Measurements from ENCODE around the gene LGI1. TPM values are rescaled to one million over a fixed set of nuclear protein-coding genes. Genes with fewer than 3 reads are reported as not detected.

The LGI1 gene
- total and polyA plus RNA-seq, 2 donors from 2014 or later: not detected

DNA sequence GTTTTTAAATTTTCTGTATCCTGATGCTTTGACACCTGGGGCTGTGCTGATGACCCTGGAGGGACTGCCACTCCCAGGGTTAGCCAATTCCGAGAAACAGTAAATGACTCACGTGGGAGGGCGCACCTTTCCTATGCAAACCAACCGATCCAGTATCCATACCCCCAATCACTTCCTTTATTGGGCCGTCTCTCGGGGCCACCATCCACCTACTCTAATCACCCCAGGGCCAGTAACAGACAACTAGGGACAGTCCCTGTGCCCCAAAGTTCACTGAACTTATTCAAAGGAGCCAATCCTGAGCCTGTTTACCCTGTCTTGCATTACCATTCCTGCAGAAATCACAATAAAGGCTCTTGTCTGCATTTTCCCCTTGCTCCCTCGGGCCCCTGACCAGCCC, 6.6 kb upstream of the LGI1 start:
- intact Hi-C loops (cut with DNase I): no loop called here

DNA sequence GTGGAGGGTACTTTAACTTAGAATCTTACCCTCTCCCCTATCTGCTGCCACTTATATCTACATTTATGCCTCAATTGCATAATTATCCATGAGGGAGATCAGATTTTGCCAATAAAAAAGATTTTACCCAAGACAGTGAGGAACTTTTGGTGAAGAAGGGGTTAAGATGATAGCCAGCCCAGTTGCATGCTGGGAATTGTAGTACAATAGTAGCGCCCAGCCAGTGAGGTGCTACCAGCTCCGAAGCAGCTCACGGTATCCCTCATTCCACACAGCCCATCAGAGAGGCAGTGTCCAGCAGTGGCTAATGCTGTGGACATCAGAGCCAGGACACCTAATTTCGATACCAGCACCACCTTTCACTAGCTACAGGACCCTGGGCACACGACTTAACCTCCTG, 5.9 kb upstream of the LGI1 start:
- Histone ChIP-seq H3K36me3 (ENCODE audit: control insufficient read depth in 2 of 3, insufficient read depth in 3 of 3, low read length in 3 of 3) (no peaks in the 10 kb centered on the region), H3K27me3 (ENCODE audit: control insufficient read depth, insufficient read depth, low read length) (no peaks in the 10 kb centered on the region), H3K9me3 (ENCODE audit: control insufficient read depth in 2 of 3, insufficient read depth in 1 of 3, low read length in 3 of 3) (no peaks in the 10 kb centered on the region), H3K9ac (ENCODE audit: low read length in 3 of 3) (no peak overlapping the region), H3K4me3 (ENCODE audit: low read length in 3 of 3) (peak overlapping the region in 2 of 3 donors; percentile 35 to 44), H3K27ac (ENCODE audit: low read depth in 2 of 2, low read length in 2 of 2) (no peak overlapping the region), H3K4me1 (ENCODE audit: control insufficient read depth in 2 of 3, insufficient read depth in 2 of 3, low read depth in 1 of 3, low read length in 3 of 3) (no peaks in the 10 kb centered on the region)
- peak in 3 of 5 donors; percentile 31 to 52 (median 52) for DNase-seq
- TF ChIP-seq, protein P1, sequence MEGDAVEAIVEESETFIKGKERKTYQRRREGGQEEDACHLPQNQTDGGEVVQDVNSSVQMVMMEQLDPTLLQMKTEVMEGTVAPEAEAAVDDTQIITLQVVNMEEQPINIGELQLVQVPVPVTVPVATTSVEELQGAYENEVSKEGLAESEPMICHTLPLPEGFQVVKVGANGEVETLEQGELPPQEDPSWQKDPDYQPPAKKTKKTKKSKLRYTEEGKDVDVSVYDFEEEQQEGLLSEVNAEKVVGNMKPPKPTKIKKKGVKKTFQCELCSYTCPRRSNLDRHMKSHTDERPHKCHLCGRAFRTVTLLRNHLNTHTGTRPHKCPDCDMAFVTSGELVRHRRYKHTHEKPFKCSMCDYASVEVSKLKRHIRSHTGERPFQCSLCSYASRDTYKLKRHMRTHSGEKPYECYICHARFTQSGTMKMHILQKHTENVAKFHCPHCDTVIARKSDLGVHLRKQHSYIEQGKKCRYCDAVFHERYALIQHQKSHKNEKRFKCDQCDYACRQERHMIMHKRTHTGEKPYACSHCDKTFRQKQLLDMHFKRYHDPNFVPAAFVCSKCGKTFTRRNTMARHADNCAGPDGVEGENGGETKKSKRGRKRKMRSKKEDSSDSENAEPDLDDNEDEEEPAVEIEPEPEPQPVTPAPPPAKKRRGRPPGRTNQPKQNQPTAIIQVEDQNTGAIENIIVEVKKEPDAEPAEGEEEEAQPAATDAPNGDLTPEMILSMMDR (IDR thresholded peaks at IDR 0.05; ENCODE audit: borderline replicate concordance, extremely low read depth, insufficient read depth): no peak
- intact Hi-C loops (cut with DNase I): no loop called here
- FAIRE-seq: no peak

More for the DNA sequence above, 6.6 kb upstream of the LGI1 start:
- no peak for DNase-seq
- FAIRE-seq: no peak
- H3K36me3 ChIP-seq (ENCODE audit: control insufficient read depth in 2 of 3, insufficient read depth in 3 of 3, low read length in 3 of 3): no peaks in the 10 kb centered on the region
- no peak overlapping the region for H3K9ac ChIP-seq (ENCODE audit: low read length in 3 of 3)
- TF ChIP-seq, protein P1 (IDR thresholded peaks at IDR 0.05; ENCODE audit: borderline replicate concordance, extremely low read depth, insufficient read depth): no peak
- no peak overlapping the region for H3K4me3 ChIP-seq (ENCODE audit: low read length in 3 of 3)
- H3K27me3 ChIP-seq (ENCODE audit: control insufficient read depth, insufficient read depth, low read length): no peaks in the 10 kb centered on the region
- H3K4me1 ChIP-seq (ENCODE audit: control insufficient read depth in 2 of 3, insufficient read depth in 2 of 3, low read depth in 1 of 3, low read length in 3 of 3): no peaks in the 10 kb centered on the region
- no peak overlapping the region for H3K27ac ChIP-seq (ENCODE audit: low read depth in 2 of 2, low read length in 2 of 2)
- no peaks in the 10 kb centered on the region for H3K9me3 ChIP-seq (ENCODE audit: control insufficient read depth in 2 of 3, insufficient read depth in 1 of 3, low read length in 3 of 3)

DNA sequence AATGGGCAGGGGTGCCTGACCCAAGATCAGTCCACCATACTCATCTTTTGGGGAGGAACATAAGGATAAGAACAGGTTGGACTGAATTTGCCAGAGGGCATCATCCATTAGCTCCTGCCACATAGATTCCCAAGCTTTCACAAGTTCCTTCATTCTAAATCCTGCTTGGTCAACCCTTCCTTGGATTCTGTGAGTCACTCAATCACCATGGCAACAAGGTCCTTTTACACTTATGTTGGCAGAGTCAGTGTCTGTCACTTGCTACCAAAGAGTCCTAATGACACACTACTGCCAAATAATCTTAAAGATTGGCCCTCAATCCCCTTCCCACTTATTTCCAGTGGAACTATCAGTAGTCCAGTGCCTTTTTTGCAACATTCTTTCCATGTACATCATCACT, 5.0 kb upstream of the LGI1 start:
- Histone ChIP-seq H3K27me3 (ENCODE audit: control insufficient read depth, insufficient read depth, low read length) (no peaks in the 10 kb centered on the region), H3K4me3 (ENCODE audit: low read length in 3 of 3) (no peak overlapping the region), H3K4me1 (ENCODE audit: control insufficient read depth in 2 of 3, insufficient read depth in 2 of 3, low read depth in 1 of 3, low read length in 3 of 3) (no peaks in the 10 kb centered on the region), H3K36me3 (ENCODE audit: control insufficient read depth in 2 of 3, insufficient read depth in 3 of 3, low read length in 3 of 3) (no peaks in the 10 kb centered on the region), H3K27ac (ENCODE audit: low read depth in 2 of 2, low read length in 2 of 2) (no peak overlapping the region), H3K9me3 (ENCODE audit: control insufficient read depth in 2 of 3, insufficient read depth in 1 of 3, low read length in 3 of 3) (no peaks in the 10 kb centered on the region), H3K9ac (ENCODE audit: low read length in 3 of 3) (no peak overlapping the region)
- TF ChIP-seq, protein P1 (IDR thresholded peaks at IDR 0.05; ENCODE audit: borderline replicate concordance, extremely low read depth, insufficient read depth): no peak
- DNase-seq (no peak), FAIRE-seq (no peak)
- intact Hi-C loops (cut with DNase I): no loop called here

DNA sequence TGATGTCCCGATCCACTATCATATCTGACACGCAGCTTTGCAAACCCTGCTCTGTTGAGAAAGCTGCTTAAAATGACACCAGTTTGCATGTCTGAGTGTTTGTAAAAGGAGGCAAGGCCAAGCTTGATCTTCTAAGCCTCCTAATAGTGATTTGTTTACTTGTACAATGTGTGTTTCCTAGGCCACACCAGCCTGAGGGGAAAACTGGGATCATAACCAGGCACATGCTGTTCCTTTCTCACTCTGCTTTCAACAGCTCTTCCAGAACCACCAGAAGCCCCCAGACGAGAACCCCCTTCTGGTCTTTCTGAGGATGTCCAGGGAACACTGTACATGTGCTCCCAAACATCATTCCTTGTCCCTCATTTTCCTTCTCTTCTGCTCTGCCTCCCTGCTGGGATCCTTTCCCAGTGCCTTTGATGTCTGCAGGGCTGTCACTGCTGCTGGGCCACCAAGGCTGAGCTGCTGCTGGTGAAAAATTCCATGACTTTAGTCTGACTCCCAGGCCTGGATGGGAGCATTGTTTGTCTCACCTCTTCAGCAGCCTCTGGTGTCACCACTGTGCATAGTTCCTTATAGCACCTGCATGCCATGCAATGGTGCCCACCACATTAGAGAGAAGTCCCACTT, 4.0 kb upstream of the LGI1 start:
- Histone ChIP-seq H3K4me1 (ENCODE audit: control insufficient read depth in 2 of 3, insufficient read depth in 2 of 3, low read depth in 1 of 3, low read length in 3 of 3) (no peaks in the 10 kb centered on the region), H3K27me3 (ENCODE audit: control insufficient read depth, insufficient read depth, low read length) (no peaks in the 10 kb centered on the region), H3K9ac (ENCODE audit: low read length in 3 of 3) (no peak overlapping the region), H3K27ac (ENCODE audit: low read depth in 2 of 2, low read length in 2 of 2) (no peak overlapping the region), H3K9me3 (ENCODE audit: control insufficient read depth in 2 of 3, insufficient read depth in 1 of 3, low read length in 3 of 3) (no peaks in the 10 kb centered on the region), H3K36me3 (ENCODE audit: control insufficient read depth in 2 of 3, insufficient read depth in 3 of 3, low read length in 3 of 3) (no peaks in the 10 kb centered on the region), H3K4me3 (ENCODE audit: low read length in 3 of 3) (no peak overlapping the region)
- FAIRE-seq (no peak), DNase-seq (peak in 1 of 5 donors; percentile 18)
- intact Hi-C loops (cut with DNase I): no loop called here
- TF ChIP-seq, protein P1 (IDR thresholded peaks at IDR 0.05; ENCODE audit: borderline replicate concordance, extremely low read depth, insufficient read depth): no peak
